ENCODE data around the gene ATXN7L3.
A peak's percentile ranks its signal among the peaks of the same experiment; 100 is the strongest.

The ATXN7L3 gene

GRCh38 chr17:44200478-44201155 lies 933 bp upstream of the ATXN7L3 start:
- DNase-seq (ENCODE audit: low spot score), result no peak

DNA sequence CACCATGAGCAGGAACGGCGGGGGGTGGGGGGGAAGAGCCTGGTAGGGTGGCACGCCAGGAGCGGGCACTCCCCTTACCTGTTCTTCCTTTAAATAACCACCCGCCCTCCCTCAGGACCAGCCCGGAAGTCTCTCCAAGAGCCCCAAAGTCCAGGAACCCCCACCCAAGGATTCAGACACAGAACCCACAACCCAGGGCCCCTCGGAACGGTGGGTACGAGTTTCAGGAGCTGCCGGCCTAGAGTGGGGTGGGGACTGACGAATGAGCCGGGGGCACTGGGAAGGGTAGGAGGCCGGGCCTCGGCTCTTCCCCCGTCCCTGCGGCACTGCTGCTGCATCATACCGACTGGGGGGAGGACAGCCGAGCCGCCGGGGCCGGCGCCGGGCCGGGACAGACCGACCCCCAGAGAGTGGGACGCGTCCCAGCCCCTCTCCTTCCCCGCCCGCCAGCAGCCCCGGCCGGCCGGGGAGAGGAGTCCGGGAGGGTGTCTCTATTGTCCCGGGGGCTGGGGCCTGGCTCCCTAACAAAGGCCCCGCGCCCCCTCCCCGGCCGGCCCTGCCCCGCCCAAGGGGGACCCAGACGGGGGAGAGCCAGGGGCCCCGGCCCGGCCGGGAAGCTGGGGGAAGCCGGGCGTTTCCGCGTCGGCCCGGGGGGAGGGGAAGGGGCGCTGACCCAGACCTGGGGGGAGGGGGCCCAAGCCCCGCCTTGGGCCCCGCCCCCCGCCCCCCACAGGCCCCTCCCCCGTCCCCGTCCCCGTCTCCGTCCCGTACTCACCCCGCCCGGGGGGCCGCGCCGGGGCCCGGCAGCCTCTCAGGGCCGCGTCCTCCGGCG lies 747 bp downstream of the ATXN7L3 start:
- DNase-seq (ENCODE audit: low spot score), result peak; percentile 89

DNA sequence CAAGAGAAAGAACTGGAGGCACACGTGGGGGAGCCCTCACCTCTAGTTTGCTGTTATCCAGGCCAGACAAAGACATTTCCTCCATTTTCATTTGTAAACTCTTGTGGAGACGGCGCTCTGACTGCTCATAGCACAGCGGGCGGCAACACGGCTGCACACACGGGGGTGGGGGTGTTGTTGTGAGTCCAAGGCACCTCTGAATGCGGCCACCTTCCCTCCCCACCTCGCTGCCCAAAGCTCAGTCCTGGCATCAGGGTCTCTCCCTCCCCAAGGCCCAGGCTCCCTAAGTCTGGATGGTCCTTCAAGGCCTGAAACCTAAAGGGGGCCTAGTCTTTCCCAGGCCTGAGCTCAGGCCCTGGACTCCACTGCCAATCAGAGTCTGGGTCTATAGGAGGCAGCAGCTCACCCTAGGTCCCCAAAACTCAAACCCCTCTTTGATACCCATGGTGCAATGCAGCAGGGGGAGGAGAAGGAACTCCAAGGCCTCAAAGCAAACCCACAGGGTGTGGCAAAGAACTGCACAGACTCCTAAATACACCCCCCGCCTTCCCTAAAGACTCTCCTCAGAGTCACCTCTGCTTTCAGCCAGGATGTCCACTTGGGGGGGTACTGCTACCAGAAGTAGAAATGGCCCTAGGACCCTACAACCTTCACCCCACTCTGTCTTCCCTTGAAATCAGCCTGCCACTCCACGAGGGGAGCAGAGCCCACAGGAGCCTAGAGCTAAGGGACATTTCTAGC lies 1.5 kb downstream of the ATXN7L3 start:
- DNase-seq (ENCODE audit: low spot score), result no peak

- DNase-seq (ENCODE audit: low spot score), result no peak
Observed at GRCh38 chr17:44197107-44197506, 2.6 kb downstream of the ATXN7L3 start.

DNA sequence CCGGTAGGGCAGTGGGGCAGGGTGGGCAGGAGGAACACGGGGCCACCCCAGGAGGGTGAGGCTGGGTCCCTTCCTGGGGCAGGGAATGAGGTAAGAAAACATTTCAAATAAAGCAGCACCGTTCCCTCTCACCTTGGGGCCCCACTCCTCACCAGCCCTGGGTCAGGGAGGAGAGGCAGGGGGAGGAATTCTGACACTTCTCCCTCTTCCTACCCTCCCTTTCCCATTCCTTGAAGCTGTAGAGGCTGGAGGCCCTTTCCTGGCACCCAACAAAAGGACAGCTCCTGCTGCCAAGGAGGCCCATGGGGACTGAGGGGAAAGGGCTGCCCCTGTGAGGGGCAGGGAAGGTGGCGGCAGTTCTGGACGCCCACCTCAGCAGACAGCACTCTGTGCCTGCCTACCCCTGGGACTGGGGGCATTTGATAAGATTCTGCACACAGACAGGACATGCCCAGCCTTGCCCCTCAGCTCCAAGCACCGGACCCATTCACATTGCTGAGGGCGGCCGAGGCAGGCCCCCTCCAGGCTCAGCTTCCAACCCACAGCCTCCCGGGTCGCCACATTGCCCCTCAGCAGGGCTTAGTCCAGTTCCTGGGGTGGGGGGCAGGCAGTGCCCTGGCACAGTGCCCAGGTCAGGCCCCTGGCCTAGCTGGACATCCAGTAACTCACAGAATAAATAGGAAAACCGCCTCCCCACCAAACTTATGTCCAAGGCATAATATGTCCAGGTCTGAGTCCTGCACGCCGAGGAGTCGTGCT lies 6.2 kb downstream of the ATXN7L3 start:
- DNase-seq (ENCODE audit: low spot score), result no peak

GRCh38 chr17:44192750-44193149 lies 6.9 kb downstream of the ATXN7L3 start:
- DNase-seq (ENCODE audit: low spot score), result no peak

GRCh38 chr17:44191941-44192496 lies 7.7 kb downstream of the ATXN7L3 start:
- DNase-seq (ENCODE audit: low spot score), result peak; percentile 66

- no peak for DNase-seq (ENCODE audit: low spot score)
Observed at GRCh38 chr17:44191369-44191768, 8.3 kb downstream of the ATXN7L3 start.

DNA sequence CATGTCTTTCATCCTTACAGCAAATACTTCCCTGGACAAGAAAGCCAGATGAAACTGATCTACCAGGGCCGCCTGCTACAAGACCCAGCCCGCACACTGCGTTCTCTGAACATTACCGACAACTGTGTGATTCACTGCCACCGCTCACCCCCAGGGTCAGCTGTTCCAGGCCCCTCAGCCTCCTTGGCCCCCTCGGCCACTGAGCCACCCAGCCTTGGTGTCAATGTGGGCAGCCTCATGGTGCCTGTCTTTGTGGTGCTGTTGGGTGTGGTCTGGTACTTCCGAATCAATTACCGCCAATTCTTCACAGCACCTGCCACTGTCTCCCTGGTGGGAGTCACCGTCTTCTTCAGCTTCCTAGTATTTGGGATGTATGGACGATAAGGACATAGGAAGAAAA lies 9.2 kb downstream of the ATXN7L3 start:
- DNase-seq (ENCODE audit: low spot score), result no peak

DNA sequence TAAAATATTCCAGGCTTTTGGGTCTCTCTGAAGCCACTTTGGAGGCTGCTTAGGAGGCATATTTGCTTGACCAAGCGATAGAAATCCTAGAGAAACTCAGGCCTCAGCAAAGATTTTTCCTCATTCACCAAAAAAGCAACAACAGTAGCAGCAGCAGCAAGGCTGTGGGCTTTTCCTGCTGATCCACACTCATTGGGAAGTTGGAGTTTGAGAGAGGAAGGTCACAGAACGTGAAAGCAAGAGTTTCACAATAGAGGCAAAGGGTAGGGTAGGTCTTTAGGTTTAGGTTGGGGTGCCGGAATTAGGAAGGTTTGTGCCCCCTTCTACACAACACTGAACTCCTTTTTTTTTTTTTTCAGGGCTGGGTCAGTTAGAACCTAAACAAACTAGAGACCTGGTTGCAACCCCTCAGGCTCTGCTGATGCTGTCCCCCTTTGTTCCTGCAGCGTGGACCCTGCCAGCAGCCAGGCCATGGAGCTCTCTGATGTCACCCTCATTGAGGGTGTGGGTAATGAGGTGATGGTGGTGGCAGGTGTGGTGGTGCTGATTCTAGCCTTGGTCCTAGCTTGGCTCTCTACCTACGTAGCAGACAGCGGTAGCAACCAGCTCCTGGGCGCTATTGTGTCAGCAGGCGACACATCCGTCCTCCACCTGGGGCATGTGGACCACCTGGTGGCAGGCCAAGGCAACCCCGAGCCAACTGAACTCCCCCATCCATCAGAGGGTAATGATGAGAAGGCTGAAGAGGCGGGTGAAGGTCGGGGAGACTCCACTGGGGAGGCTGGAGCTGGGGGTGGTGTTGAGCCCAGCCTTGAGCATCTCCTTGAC lies 10.9 kb downstream of the ATXN7L3 start:
- no peak for DNase-seq (ENCODE audit: low spot score)

GRCh38 chr17:44187131-44187899 lies 12.4 kb downstream of the ATXN7L3 start:
- DNase-seq (ENCODE audit: low spot score), result no peak

DNA sequence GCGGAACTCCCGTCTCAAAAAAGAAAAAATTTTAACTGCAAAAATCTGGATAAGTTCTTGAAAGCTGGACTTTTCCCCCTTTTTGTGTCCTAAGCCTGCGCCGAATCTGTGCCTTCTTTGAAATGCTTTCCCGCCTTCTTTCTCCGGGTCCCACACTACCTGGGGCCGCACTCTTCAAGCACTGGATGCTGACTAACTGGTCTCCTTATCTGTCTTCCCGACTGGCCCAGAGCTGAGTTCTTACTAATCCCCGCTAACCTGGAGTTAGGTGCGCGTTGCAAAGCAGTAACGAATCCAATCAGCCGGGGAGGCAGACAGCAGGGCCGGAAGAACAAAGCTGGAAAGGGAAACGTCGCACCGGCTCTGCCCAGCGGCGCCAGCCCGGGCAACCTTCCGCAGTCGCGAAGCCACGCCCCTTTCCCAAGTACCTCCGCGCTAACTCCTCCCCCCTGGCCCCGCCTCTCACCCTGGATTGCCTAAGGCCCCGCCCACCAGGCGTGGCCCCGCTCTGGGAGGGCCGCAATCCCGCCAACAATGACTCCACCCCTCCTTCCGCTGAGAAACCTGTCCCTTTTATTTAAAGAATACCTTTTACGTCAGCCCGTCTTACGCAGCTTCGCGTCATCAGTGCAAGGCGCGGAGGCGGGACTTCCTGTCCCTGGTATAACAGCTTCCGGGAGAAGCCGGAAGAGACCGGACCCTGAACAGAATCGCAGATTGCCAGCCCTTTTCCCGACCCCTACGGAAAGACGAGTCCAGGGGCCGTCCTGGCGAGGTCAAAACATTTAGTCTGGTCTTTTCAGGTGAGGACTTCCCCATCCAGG lies 13.2 kb downstream of the ATXN7L3 start, which contains the start of gene TMUB2:
Gene TMUB2, plus strand, starts transcription at position 666 of the 824 bp plus-strand sequence. CDS start 737 bp downstream, outside the sequence.
- peak; percentile 100 for DNase-seq (ENCODE audit: low spot score)

- DNase-seq (ENCODE audit: low spot score), result no peak
Observed at GRCh38 chr17:44184212-44184810, 15.4 kb downstream of the ATXN7L3 start.

DNA sequence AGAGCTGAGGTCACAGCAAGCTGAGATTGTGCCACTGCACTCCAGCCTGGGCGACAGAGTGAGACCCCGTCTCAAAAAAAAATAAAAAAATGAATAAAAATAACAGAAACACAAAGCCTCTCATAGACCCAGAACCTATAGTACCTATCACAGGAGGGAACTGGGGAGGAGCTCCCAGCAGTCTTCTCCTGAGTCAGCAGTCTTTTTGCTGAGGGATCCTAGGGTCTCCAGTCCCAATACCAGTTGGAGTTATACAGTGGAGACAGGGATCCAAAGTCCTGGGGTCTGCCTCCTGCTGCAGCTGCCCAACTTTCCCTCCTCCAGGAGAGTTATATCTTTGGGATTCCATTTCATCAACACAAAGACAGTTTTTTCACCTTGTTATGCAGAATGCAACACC lies 16.7 kb downstream of the ATXN7L3 start:
- DNase-seq (ENCODE audit: low spot score), result no peak

GRCh38 chr17:44178133-44178532 lies 21.6 kb downstream of the ATXN7L3 start:
- DNase-seq (ENCODE audit: low spot score), result no peak

GRCh38 chr17:44177640-44178039 lies 22.0 kb downstream of the ATXN7L3 start:
- no peak for DNase-seq (ENCODE audit: low spot score)

DNA sequence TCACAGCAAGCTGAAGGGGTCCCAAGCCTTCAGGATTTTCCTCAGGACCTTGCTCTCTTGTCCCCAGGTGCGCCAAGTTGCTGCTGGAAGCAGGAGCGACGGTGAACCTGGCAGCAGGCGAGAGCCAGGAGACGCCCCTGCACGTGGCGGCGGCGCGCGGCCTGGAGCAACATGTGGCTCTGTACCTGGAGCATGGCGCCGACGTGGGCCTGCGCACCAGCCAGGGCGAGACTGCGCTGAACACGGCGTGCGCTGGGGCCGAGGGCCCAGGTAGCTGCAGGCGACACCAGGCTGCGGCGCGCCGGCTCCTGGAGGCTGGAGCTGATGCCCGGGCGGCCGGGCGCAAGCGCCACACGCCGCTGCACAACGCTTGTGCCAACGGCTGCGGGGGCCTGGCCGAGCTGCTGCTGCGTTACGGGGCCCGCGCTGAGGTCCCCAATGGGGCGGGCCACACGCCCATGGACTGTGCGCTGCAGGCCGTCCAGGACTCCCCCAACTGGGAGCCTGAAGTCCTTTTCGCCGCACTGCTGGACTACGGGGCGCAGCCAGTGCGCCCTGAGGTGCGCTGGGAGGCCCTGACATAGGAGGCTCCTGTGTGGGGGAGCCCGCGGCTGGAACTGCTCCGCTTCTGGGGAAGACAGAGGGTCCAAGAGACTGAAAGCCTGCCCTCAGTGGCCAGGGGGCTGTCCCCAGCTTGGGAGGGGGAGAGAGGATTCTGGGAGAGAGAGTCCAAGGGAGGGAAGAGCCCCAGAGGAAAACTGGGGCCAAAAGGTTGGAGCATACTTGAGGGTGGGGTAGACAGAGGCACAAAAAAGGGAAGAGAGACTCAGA lies 22.8 kb downstream of the ATXN7L3 start:
- no peak for DNase-seq (ENCODE audit: low spot score)

DNA sequence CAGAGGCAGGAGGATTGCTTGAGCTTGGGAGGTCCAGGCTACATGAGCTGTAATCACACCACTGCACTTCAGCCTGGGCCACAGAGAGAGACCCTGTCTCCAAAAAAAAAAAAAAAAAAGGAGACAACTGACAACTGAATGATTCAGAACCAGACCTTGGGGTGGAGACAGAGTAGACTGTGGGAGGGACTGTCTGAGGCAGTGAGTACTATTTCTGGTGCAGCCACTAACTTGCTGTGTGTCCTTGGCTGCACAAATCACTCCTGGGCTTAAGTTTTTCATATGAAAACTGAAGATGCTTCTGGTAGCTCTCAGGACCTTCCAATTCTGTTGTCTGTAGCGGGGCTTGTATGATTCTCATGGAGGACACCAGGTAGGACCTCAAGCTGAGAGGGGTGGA lies 23.4 kb downstream of the ATXN7L3 start:
- no peak for DNase-seq (ENCODE audit: low spot score)

All from ecto neural progenitor cell (in vitro differentiated cells).